Right lung (tissue), 5 donors: Measurements from ENCODE around the gene AASDHPPT. TPM values are rescaled to one million over a fixed set of nuclear protein-coding genes. Genes with fewer than 3 reads are reported as not detected.

Experiments used
- DNase-seq, 2 donors: peaks; one replicate each; pipeline ENCODE4 v3.0.0-alpha.2; 2013
- polyA plus RNA-seq, 5 donors: library from polyadenylated mRNA; unstranded; fragments of 120-200 nt; gene quantifications; one replicate each; pipeline versions ENCODE4 v1.2.1 to v1.2.3, GENCODE V29; 2013; ENCODE audit warnings: inconsistent platforms in 1 of 5, low replicate concordance in 1 of 5; ENCODE audit not compliant: insufficient read length in 5 of 5, insufficient read depth in 1 of 5

Gene AASDHPPT
- polyA plus RNA-seq, 5 donors, result 46.3 to 74.1 (median 61.5) TPM

DNA sequence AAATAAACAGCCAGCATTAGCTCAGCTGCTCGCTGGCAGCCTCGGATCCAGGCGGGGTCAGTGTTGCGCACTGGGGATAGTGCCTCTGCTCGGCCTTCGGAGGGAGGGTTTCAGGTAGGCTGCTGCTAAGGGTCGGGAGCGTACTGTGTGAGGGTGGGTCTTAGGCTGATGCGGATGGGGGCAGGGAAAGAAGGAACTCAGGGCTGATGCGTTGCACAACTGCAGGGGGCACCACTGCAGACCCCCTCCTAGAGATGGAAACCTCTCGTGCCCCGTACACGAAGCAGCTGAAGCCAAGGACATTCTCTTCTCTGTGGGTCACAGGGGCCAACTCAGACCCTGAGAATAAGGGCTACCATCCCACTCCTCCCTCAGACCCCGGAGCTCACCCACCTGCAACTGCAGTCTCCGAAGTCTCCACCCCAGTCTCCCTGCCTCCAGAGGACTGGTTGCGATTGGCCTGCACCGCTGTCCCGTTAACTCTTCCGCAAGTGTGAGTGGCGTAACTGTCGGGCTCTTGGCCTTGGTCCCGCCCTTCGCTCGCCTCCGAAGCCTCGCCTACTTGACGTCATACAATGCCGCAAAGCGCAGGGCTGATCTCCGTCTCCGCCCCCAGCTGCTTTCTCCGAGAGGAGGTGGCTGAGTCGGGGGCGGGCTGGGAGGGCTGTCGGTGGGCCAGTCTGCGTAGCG is 398 bp upstream of the AASDHPPT start, which contains the start of gene KBTBD3:
Gene KBTBD3 (minus strand): TSS at position 429 of the 690 bp plus-strand sequence. CDS start 18,250 bp downstream, outside the sequence.
- peak; percentile 100 for DNase-seq

DNA sequence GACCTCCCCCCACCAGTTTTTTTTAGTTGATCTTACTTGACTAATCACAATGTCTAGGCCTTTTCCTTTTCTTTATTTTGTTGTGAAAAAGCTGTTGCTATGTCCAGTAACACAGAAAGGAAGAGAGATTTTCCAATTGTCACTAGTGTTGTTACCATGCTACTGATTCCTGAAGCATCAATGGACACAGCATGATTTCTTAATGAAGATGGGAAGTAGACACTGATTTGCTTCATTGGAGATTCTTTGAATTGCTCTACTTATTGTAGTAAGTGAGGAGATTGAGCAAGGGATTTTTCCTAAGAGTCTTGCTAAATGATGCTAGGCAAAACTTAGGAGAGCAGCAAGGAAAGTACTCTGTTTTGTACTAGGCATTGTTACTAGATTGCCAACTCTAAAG is 4.6 kb downstream of the AASDHPPT start:
- DNase-seq, result no peak

- DNase-seq, result no peak
Observed at GRCh38 chr11:106086135-106086534, 8.7 kb downstream of the AASDHPPT start.

DNA sequence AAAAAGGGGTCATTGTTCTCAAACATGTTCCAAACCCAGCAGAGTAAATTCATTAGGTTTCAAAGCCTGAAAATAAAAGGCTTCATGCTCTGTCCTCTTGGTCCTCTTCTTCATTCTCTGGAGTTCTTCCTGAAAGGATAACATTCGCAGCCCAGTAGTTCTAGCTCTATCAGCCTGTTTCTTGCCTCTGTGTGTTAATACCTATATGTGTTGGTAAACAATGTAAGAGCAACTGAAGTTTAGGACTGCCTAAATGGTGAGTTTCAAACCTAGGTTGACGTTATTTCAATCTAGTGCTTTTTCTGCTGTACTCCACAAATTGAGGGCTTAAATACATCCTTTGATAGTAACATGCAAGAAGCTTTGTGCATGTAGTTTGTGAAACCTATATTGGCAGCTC is 9.4 kb downstream of the AASDHPPT start:
- no peak for DNase-seq

- no peak for DNase-seq
Observed at GRCh38 chr11:106087815-106088435, 10.5 kb downstream of the AASDHPPT start.

DNA sequence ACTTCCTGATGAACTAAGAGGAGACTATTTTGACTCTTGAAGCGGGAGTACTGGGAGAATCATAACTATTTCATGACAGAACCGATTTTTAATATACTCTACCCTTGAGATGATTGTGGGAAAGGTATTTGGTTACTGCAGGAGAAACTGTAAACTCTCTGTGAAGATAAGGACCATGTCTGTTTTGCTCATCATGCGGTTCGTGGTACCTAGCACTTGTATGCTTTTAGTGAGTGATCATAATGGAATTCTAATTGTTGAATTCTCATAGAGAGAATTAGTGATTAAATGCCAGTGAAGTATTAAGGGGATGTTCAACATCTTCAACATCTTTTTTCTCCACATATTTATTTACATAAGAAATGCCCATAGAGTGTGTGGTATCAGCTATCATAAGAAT is 11.4 kb downstream of the AASDHPPT start:
- DNase-seq, result no peak

DNA sequence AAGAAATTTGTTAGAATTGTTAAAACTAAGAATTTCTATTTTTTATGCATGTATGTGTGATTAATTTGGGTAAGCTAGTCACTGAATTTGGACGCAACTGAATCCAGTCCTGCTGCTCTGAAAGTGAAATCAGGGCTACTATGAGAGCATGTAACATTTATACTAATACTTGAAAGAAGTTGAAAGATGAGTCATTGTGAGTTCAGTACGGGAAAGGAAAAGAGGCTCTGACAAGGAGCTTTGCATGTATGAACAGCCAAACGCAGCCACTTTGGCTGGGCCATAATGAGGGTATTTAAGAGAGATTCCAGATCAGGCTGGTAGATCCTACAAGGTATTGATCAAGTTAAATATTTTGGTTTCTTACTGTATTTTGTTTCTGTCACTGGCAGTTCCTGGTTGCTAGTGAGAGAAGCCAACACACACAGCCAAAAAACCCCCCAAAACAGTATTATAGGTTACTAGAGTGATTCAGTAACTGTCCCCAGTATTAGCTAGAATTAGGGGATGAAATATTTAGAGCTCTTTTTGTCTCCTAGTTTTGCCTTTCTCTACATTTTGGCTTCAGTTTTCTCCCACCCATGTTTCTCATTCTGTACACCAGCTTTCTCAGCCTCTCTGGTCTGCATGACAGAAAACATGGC is 14.1 kb downstream of the AASDHPPT start:
- DNase-seq, result no peak

DNA sequence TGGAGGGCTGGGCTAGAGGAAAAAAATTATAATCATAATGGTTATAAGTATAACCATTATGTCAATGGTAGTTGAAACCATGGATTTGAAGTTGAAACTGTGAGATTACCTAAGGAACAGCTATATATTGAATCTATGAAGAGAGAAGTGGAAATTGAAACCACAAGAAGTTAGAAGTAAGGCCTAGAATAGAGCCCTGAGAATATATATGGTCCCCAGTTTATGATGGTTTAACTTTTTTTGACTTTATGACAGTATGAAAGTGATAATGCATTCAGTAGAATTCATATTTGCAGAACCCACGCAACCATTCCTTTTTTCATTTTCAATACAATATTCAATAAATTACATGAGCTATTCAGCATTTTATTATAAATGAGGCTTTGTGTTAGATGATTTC is 15.0 kb downstream of the AASDHPPT start:
- DNase-seq, result no peak

DNA sequence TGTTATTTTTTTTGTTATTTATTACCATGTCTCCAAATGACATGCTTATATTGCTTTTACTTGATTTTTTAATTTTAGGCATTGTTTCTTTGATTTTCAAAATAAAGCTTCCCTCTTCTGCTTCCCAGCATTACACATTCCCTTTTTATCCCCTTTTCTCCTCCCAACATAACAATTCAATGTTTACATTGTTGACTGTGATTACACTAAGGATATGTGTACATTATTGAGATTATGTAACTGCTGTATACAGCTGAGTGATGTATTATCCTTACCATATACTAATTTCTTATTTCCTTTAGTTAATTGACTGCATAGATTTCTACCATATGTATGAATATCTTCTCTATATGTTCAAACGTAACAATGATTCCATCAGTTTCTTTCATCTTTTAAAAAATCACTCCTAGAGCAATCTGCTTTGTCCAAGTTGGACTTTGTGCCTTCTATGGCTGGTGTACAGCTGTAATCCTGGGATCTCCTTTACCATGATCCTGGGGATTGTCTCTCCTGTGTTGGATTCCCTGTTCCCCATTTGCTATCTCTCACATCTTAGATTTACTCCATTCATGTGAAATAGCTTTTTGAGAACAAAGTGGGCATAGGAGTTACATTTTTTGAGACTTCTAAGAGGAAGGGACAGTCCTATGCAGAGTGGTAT is 21.6 kb downstream of the AASDHPPT start:
- DNase-seq, result no peak

GRCh38 chr11:106101370-106101769 is 23.9 kb downstream of the AASDHPPT start:
- DNase-seq, result no peak

- DNase-seq, result no peak
Observed at GRCh38 chr11:106101819-106102218, 24.4 kb downstream of the AASDHPPT start.

DNA sequence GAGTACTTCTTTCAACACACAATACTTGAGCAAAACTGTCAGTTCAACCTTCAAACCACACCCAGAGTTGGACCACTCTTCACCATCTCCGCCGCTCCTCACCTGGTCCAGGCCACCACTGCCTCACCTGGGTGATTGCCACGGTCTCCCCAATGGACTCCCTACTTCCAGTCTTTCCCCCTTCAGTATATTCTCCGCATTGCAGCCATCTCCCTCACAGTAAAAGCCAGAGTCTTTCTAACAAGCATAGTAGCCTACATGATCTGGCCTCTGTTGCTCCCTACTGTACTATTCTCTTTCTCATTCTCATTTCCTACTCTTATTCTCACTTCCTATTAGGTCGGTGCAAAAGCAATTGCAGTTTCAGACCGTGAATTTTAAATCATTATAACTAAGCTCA is 28.5 kb downstream of the AASDHPPT start:
- DNase-seq, result no peak

GRCh38 chr11:106121570-106122320 is 44.3 kb downstream of the AASDHPPT start:
- no peak for DNase-seq

DNA sequence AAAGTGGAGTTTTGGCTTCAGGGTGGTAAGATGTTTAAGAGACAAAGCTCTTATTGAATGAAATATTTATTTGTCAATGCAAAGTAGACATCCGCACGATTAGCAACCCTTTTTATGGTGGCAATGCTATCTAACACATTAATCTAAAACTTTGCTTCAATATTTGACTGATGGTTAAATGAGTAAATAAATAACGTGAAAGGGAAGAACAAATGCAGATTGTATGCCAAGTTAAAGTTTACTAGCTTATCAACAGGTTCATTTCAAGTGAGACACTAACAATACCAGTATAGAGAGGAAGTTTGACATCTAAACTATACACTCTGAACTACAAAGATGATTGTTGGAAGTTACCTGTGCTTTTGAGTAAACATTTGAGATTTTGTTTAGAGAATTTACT is 50.1 kb downstream of the AASDHPPT start:
- DNase-seq, result no peak

- DNase-seq, result no peak
Observed at GRCh38 chr11:106128740-106129139, 51.3 kb downstream of the AASDHPPT start.

GRCh38 chr11:106131998-106132397 is 54.5 kb downstream of the AASDHPPT start:
- DNase-seq, result no peak

- no peak for DNase-seq
Observed at GRCh38 chr11:106132582-106133354, 55.3 kb downstream of the AASDHPPT start.

GRCh38 chr11:106133529-106133928 is 56.1 kb downstream of the AASDHPPT start:
- no peak for DNase-seq

- DNase-seq, result no peak
Observed at GRCh38 chr11:106137061-106137460, 59.6 kb downstream of the AASDHPPT start.

GRCh38 chr11:106137758-106138157 is 60.3 kb downstream of the AASDHPPT start:
- no peak for DNase-seq
